HG02885 (cell line): Measurements from ENCODE around the gene CCNQ.

Source experiments
- ATAC-seq: cut with Tn5 transposase; IDR thresholded peaks from one replicate; pipeline ENCODE4 v1.9.1; 2021; ENCODE audit warnings: mild to moderate bottlenecking; ENCODE audit not compliant: unreplicated experiment, poor library complexity

Gene CCNQ

GRCh38 chrX:153600032-153600373 is 1.1 kb upstream of the CCNQ start:
- ATAC-seq, result no peak

GRCh38 chrX:153599192-153600031 is 473 bp upstream of the CCNQ start:
- ATAC-seq, result peak; percentile 85

- ATAC-seq, result no peak
Observed at GRCh38 chrX:153596981-153597750, 1.8 kb downstream of the CCNQ start.

GRCh38 chrX:153595859-153596857 is 2.8 kb downstream of the CCNQ start:
- ATAC-seq, result no peak

- no peak for ATAC-seq
Observed at GRCh38 chrX:153595387-153595786, 3.6 kb downstream of the CCNQ start.

GRCh38 chrX:153593811-153594500 is 5.0 kb downstream of the CCNQ start:
- ATAC-seq, result no peak

GRCh38 chrX:153592966-153593688 is 5.8 kb downstream of the CCNQ start:
- ATAC-seq, result no peak

GRCh38 chrX:153592091-153592833 is 6.7 kb downstream of the CCNQ start:
- ATAC-seq, result no peak

- no peak for ATAC-seq
Observed at GRCh38 chrX:153590961-153591956, 7.7 kb downstream of the CCNQ start.

GRCh38 chrX:153588782-153589446 is 10.0 kb downstream of the CCNQ start:
- no peak for ATAC-seq

GRCh38 chrX:153588021-153588781 is 10.7 kb downstream of the CCNQ start:
- no peak for ATAC-seq

- no peak for ATAC-seq
Observed at GRCh38 chrX:153587342-153587741, 11.6 kb downstream of the CCNQ start.

- ATAC-seq, result no peak
Observed at GRCh38 chrX:153585827-153586226, 13.1 kb downstream of the CCNQ start.

- no peak for ATAC-seq
Observed at GRCh38 chrX:153583433-153583832, 15.5 kb downstream of the CCNQ start.

GRCh38 chrX:153582896-153583295 is 16.0 kb downstream of the CCNQ start:
- ATAC-seq, result peak; percentile 99

- no peak for ATAC-seq
Observed at GRCh38 chrX:153580700-153581386, 18.1 kb downstream of the CCNQ start.
